OCI-LY7 (cell line): Measurements from ENCODE around the gene RRM2. TPM values are rescaled to one million over a fixed set of nuclear protein-coding genes. Genes with fewer than 3 reads are reported as not detected.

Experiments
- BruUV-seq: library from RNA; stranded (reverse); fragments of 400-500 nt; replicated peaks from 2 replicates; lab custom pipeline; 2021; lab: Mats Ljungman, UMichigan
- CTCF ChIA-PET: fragments of 300-600 bp; sonication (Branson Sonifier 250); formaldehyde crosslinking; loops from one replicate; lab custom pipeline; 2022; ENCODE audit warnings: antibody characterized with exemption; ENCODE audit not compliant: unreplicated experiment; lab: Charles Lee
- POLR2A ChIA-PET: fragments of 300-600 bp; sonication (Branson Sonifier 250); formaldehyde crosslinking; loops from one replicate; lab custom pipeline; 2022; ENCODE audit warnings: antibody characterized with exemption; lab: Charles Lee
- DNase-seq: peaks from one replicate; pipeline ENCODE4 v3.0.0-alpha.2; 2015; ENCODE audit warnings: low spot score
- H2AFZ ChIP-seq: fragments of 200-600 bp; sonication (generic), shearing (Covaris generic); 2 replicates; pipeline ENCODE4 v1.6.1; 2014; ENCODE audit warnings: mild to moderate bottlenecking, antibody characterized with exemption, low read length, moderate library complexity
- H3K27ac ChIP-seq: fragments of 200-600 bp; sonication (generic); 2 replicates; pipeline ENCODE4 v1.5.1; 2014; ENCODE audit warnings: mixed run types, low read depth, mild to moderate bottlenecking, moderate library complexity, low read length, inconsistent platforms; ENCODE audit not compliant: poor library complexity, severe bottlenecking
- H3K36me3 ChIP-seq: fragments of 200-600 bp; sonication (generic); 2 replicates; pipeline ENCODE4 v1.6.1; 2014; ENCODE audit warnings: mild to moderate bottlenecking, antibody characterized with exemption, low read length, moderate library complexity, mixed read lengths; ENCODE audit not compliant: insufficient read depth
- H3K4me1 ChIP-seq: fragments of 200-600 bp; sonication (generic); 2 replicates; pipeline ENCODE4 v1.5.1; 2014; ENCODE audit warnings: mild to moderate bottlenecking, low read length; ENCODE audit not compliant: insufficient read depth, poor library complexity, severe bottlenecking
- H3K4me2 ChIP-seq: fragments of 200-600 bp; sonication (generic); 2 replicates; pipeline ENCODE4 v1.6.1; 2014; ENCODE audit warnings: mild to moderate bottlenecking, low read length
- H3K4me3 ChIP-seq: fragments of 200-600 bp; sonication (generic); 2 replicates; pipeline ENCODE4 v1.5.1; 2014; ENCODE audit warnings: mild to moderate bottlenecking, low read depth, low read length; ENCODE audit not compliant: poor library complexity, severe bottlenecking
- H3K79me2 ChIP-seq: fragments of 200-600 bp; sonication (generic); 2 replicates; pipeline ENCODE4 v1.6.1; 2016; ENCODE audit warnings: low read depth, mild to moderate bottlenecking, low read length, moderate library complexity, mixed read lengths; ENCODE audit not compliant: insufficient read depth
- H3K9me2 ChIP-seq: fragments of 200-600 bp; sonication (generic); 2 replicates; pipeline ENCODE4 v1.6.1; 2016; ENCODE audit warnings: mild to moderate bottlenecking, low read length, mixed read lengths; ENCODE audit not compliant: insufficient read depth
- H3K9me3 ChIP-seq: fragments of 200-600 bp; sonication (generic); 2 replicates; pipeline ENCODE4 v1.6.1; 2014; ENCODE audit warnings: mild to moderate bottlenecking, mixed run types, low read length, mixed read lengths
- H4K20me1 ChIP-seq: fragments of 200-600 bp; sonication (generic); 2 replicates; pipeline ENCODE4 v1.6.1; 2014; ENCODE audit warnings: mild to moderate bottlenecking, antibody characterized with exemption, low read length, moderate library complexity, mixed read lengths; ENCODE audit not compliant: insufficient read depth
- CTCF ChIP-seq: fragments of 200-600 bp; sonication (generic); conservative IDR thresholded peaks from 2 replicates; pipeline ENCODE4 v1.5.1; 2014; ENCODE audit warnings: mild to moderate bottlenecking, antibody characterized with exemption, low read length, moderate library complexity, mixed read lengths
- EZH2phosphoT487 ChIP-seq: fragments of 200-600 bp; sonication (generic); IDR thresholded peaks from 2 replicates; pipeline ENCODE4 v1.6.1; 2018; ENCODE audit warnings: low read depth, borderline replicate concordance, mild to moderate bottlenecking, mixed run types, antibody characterized with exemption, low read length, moderate library complexity, mixed read lengths
- intact Hi-C: fragments of 100-400 bp; cut with micrococcal nuclease; formaldehyde crosslinking; loops from one replicate; pipeline ENCODE4 v1.10.0; 2022; ENCODE audit not compliant: unreplicated experiment
- total RNA-seq, 2 experiments: library from RNA; depleted of rRNA in 1 of 2; stranded (reverse); fragments of >200 nt in 1 of 2; shearing (Covaris generic) in 1 of 2; gene quantifications; 2 replicates each; pipeline ENCODE4 v1.2.3, GENCODE V29; 2014 to 2022

Gene RRM2
- total RNA-seq, 2 experiments from 2014 or later = 222 to 324 TPM

- ChIA-PET CTCF (no interaction called here), POLR2A (interaction anchor here (0.5 to 2.2 kb wide), 6 partner anchors 9 to 1222 kb away, joined by 3 to 10 read pairs (median 4); no protein-coding TSS in a partner anchor)
- peak; percentile 83 for DNase-seq
- H3K36me3 ChIP-seq = peaks cover 85% of the 10 kb centered on the region
- TSS peak; percentile 30 for BruUV-seq
- peak overlapping the region; percentile 91 for H3K27ac ChIP-seq
- peaks cover 54% of the 10 kb centered on the region for H3K4me1 ChIP-seq
- TF ChIP-seq EZH2phosphoT487 = no peak
- TF ChIP-seq CTCF = peak; percentile 89
- no peak overlapping the region for H2AFZ ChIP-seq
- no peaks in the 10 kb centered on the region for H3K9me2 ChIP-seq
- intact Hi-C loops = loop anchor here (2.0 kb wide), 1 partner anchor 284 kb away; no protein-coding TSS in a partner anchor
- H3K4me3 ChIP-seq = peak overlapping the region; percentile 81
- H3K9me3 ChIP-seq = no peaks in the 10 kb centered on the region
- H4K20me1 ChIP-seq = peaks cover 57% of the 10 kb centered on the region
- H3K79me2 ChIP-seq = peaks cover 90% of the 10 kb centered on the region
- peak overlapping the region; percentile 84 for H3K4me2 ChIP-seq
These were observed 2.1 kb downstream of the RRM2 start for GRCh38 chr2:10124538-10125045.

DNA sequence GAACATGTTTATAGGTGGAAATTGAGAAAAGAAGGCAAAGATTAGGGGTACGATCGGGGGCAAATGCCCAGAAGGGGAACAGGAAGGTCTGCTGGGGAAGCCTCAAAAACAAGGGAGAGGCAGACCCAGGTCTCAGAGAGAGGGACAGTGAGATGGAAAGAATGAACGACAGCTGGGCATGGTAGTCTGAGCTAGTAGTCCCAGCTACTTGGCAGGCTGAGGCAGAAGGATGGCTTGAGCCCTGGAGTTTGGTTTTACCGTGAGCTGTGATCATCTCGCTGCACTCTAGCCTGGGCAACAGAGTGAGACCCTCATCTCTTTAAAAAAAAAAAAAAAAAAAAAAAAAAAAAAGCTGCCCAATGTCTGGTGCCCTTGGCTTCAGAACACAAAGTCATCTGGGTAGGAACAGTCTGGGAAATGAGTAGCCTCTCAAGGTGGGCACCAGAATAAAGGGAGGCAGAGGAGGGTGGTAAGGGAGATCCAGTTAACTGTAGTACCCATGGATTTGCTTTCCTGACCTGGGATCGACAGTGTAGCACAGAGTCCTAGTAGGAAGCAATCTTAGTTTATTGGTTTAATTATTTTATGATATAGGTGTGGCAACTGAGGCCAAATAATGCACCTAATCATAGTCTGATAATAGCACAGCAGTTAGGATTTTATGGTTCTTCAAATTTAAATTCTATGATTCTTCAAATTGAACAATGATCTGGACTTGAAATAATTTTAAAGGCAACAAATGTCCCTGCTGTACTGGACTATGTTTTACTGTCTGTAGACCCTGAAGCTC, 3.5 kb downstream of the RRM2 start:
- Histone ChIP-seq H3K4me2 (peak overlapping the region; percentile 84), H4K20me1 (peaks cover 59% of the 10 kb centered on the region), H3K27ac (no peak overlapping the region), H3K4me1 (peaks cover 64% of the 10 kb centered on the region), H3K9me3 (no peaks in the 10 kb centered on the region), H3K36me3 (peaks cover 94% of the 10 kb centered on the region), H3K79me2 (peaks cover 94% of the 10 kb centered on the region), H2AFZ (no peak overlapping the region), H3K9me2 (no peaks in the 10 kb centered on the region), H3K4me3 (peak overlapping the region; percentile 81)
- TF ChIP-seq CTCF (no peak), EZH2phosphoT487 (no peak)
- DNase-seq = no peak
- ChIA-PET CTCF (interaction anchor here (0.9 kb wide), 1 partner anchor 54 kb away, joined by 3 read pairs; no protein-coding TSS in a partner anchor), POLR2A (interaction anchor here (0.7 to 1.7 kb wide), 7 partner anchors 8 to 54 kb away, joined by 3 to 8 read pairs (median 4); no protein-coding TSS in a partner anchor)
- BruUV-seq = no TSS peak
- intact Hi-C loops = loop anchor here (2.0 kb wide), 1 partner anchor 283 kb away; no protein-coding TSS in a partner anchor
